ENCODE results near the gene CNIH4.
"Not testable (repeated sequence)": the region's sequence is repeated elsewhere in the genome, so short reads cannot be mapped to it uniquely, and the experiment has no call there.

Gene CNIH4

GRCh38 chr1:224356685-224357625 lies at the start of gene CNIH4:
CNIH4 (plus strand) TSS chr1:224356879; CDS start chr1:224356925, 46 bp downstream.
- peak; percentile 90 for DNase-seq (ENCODE audit: low read depth, low spot score)
- H3K27ac ChIP-seq = no peak within 1 kb of the TSS
- peak within 1 kb of the TSS; percentile 82 for H3K4me3 ChIP-seq
- no peaks in the 10 kb centered on the region for H3K9me3 ChIP-seq (ENCODE audit: low read depth, low read length)
- peaks cover 9% of the 10 kb centered on the region for H3K36me3 ChIP-seq (ENCODE audit: insufficient read depth, low read length)
- H3K9ac ChIP-seq (ENCODE audit: insufficient read length) = peak within 1 kb of the TSS; percentile 78
- TF ChIP-seq EZH2 (IDR thresholded peaks at IDR 0.05) = no peak
- no peak for TF ChIP-seq FOXP2 (optimal IDR thresholded peaks at IDR 0.05; ENCODE audit: control extremely low read depth, extremely low read length, insufficient read depth)
- TF ChIP-seq POLR2AphosphoS5 (IDR thresholded peaks at IDR 0.05; ENCODE audit: borderline replicate concordance, low read depth, low read length) = peak; percentile 94

- H3K36me3 ChIP-seq (ENCODE audit: insufficient read depth, low read length) = peaks cover 60% of the 10 kb centered on the region
- H3K4me3 ChIP-seq = no peak overlapping the region
- no peaks in the 10 kb centered on the region for H3K9me3 ChIP-seq (ENCODE audit: low read depth, low read length)
- no peak overlapping the region for H3K9ac ChIP-seq (ENCODE audit: insufficient read length)
- no peak overlapping the region for H3K27ac ChIP-seq
- TF ChIP-seq FOXP2 (optimal IDR thresholded peaks at IDR 0.05; ENCODE audit: control extremely low read depth, extremely low read length, insufficient read depth) (no peak), POLR2AphosphoS5 (IDR thresholded peaks at IDR 0.05; ENCODE audit: borderline replicate concordance, low read depth, low read length) (no peak), EZH2 (IDR thresholded peaks at IDR 0.05) (no peak)
- no peak for DNase-seq (ENCODE audit: low read depth, low spot score)
Measured at GRCh38 chr1:224308064-224308463, 48.6 kb upstream of the CNIH4 start.

- H3K36me3 ChIP-seq (ENCODE audit: insufficient read depth, low read length) = peaks cover 58% of the 10 kb centered on the region
- DNase-seq (ENCODE audit: low read depth, low spot score); H3K27ac ChIP-seq; H3K9me3 ChIP-seq (ENCODE audit: low read depth, low read length); H3K9ac ChIP-seq (ENCODE audit: insufficient read length); H3K4me3 ChIP-seq: not testable (repeated sequence)
Measured at GRCh38 chr1:224311503-224311902, 45.2 kb upstream of the CNIH4 start.

GRCh38 chr1:224312025-224312424 lies 44.7 kb upstream of the CNIH4 start:
- DNase-seq (ENCODE audit: low read depth, low spot score) = no peak
- Histone ChIP-seq H3K4me3 (no peak overlapping the region), H3K9ac (ENCODE audit: insufficient read length) (no peak overlapping the region), H3K9me3 (ENCODE audit: low read depth, low read length) (no peaks in the 10 kb centered on the region), H3K27ac (no peak overlapping the region), H3K36me3 (ENCODE audit: insufficient read depth, low read length) (peaks cover 55% of the 10 kb centered on the region)
- TF ChIP-seq FOXP2 (optimal IDR thresholded peaks at IDR 0.05; ENCODE audit: control extremely low read depth, extremely low read length, insufficient read depth) (no peak), POLR2AphosphoS5 (IDR thresholded peaks at IDR 0.05; ENCODE audit: borderline replicate concordance, low read depth, low read length) (no peak), EZH2 (IDR thresholded peaks at IDR 0.05) (no peak)

DNA sequence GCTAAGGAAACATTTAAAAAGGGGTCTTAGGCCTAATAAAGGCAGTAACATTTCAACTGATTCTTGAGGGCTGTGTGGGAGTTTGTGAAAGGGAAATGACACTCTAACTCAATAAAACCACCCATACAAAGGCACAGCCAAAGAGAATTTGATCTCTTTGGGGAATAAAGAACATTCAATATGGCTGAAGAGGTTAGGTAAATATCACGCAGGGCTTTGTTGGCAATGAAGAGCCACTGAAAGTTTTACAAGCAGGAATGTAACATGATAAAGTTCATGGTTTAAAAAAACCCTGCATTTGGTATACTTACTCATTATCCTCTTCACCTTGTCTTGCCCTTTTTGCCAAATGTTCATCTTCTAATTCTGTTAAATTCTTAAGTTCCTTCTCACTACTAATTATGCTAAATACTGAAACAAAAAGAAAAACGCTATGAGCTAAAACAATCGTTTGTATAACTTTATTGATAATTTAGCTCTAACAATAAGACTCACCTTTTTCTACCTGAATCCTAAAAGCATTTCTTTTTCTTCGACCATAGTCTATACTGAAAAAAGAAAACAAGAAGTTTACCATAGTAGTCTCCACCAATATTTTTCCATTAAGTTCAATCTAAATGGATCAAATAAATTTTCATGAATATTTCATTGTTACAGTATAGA lies 39.2 kb upstream of the CNIH4 start:
- H3K9me3 ChIP-seq (ENCODE audit: low read depth, low read length) = no peaks in the 10 kb centered on the region
- TF ChIP-seq FOXP2 (optimal IDR thresholded peaks at IDR 0.05; ENCODE audit: control extremely low read depth, extremely low read length, insufficient read depth) (no peak), POLR2AphosphoS5 (IDR thresholded peaks at IDR 0.05; ENCODE audit: borderline replicate concordance, low read depth, low read length) (no peak), EZH2 (IDR thresholded peaks at IDR 0.05) (no peak)
- DNase-seq (ENCODE audit: low read depth, low spot score) = no peak
- H3K4me3 ChIP-seq = no peak overlapping the region
- H3K27ac ChIP-seq = 0 out of 2 replicates have a peak overlapping the region, but pooled peaks have one; percentile 46
- H3K9ac ChIP-seq (ENCODE audit: insufficient read length) = peak overlapping the region; percentile 37
- peaks cover 35% of the 10 kb centered on the region for H3K36me3 ChIP-seq (ENCODE audit: insufficient read depth, low read length)

GRCh38 chr1:224321706-224322105 lies 35.0 kb upstream of the CNIH4 start:
- H3K9me3 ChIP-seq (ENCODE audit: low read depth, low read length) = no peaks in the 10 kb centered on the region
- TF ChIP-seq EZH2 (IDR thresholded peaks at IDR 0.05) (no peak), POLR2AphosphoS5 (IDR thresholded peaks at IDR 0.05; ENCODE audit: borderline replicate concordance, low read depth, low read length) (no peak), FOXP2 (optimal IDR thresholded peaks at IDR 0.05; ENCODE audit: control extremely low read depth, extremely low read length, insufficient read depth) (no peak)
- H3K9ac ChIP-seq (ENCODE audit: insufficient read length) = no peak overlapping the region
- H3K36me3 ChIP-seq (ENCODE audit: insufficient read depth, low read length) = peaks cover 13% of the 10 kb centered on the region
- H3K27ac ChIP-seq = no peak overlapping the region
- no peak for DNase-seq (ENCODE audit: low read depth, low spot score)
- no peak overlapping the region for H3K4me3 ChIP-seq

DNA sequence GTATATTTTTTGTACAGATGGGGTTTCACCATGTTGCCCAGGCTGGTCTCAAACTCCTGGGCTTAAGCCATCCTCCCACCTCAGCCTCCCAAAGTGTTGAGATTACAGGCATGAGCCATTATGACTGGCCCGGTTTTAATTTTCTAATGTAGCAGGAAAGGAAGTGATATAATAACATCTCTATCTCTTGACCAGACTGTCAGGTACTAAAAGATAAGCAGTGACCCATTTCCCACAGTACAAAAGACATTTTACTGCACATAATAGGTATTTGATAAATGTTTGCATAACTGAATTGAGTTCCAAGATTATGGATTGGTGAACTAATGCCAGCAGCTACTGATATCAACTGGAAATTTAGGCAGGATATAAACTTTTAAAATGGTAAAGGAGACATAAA lies 30.7 kb upstream of the CNIH4 start:
- DNase-seq (ENCODE audit: low read depth, low spot score) = no peak
- TF ChIP-seq EZH2 (IDR thresholded peaks at IDR 0.05) (no peak), FOXP2 (optimal IDR thresholded peaks at IDR 0.05; ENCODE audit: control extremely low read depth, extremely low read length, insufficient read depth) (no peak), POLR2AphosphoS5 (IDR thresholded peaks at IDR 0.05; ENCODE audit: borderline replicate concordance, low read depth, low read length) (no peak)
- H3K36me3 ChIP-seq (ENCODE audit: insufficient read depth, low read length) = peaks cover 8% of the 10 kb centered on the region; the same call in 1 of the 2 replicates

GRCh38 chr1:224328644-224329043 lies 28.0 kb upstream of the CNIH4 start:
- DNase-seq (ENCODE audit: low read depth, low spot score) = no peak
- Histone ChIP-seq H3K27ac (no peak overlapping the region), H3K36me3 (ENCODE audit: insufficient read depth, low read length) (peaks cover 8% of the 10 kb centered on the region; the same call in 1 of the 2 replicates), H3K9me3 (ENCODE audit: low read depth, low read length) (no peaks in the 10 kb centered on the region), H3K9ac (ENCODE audit: insufficient read length) (peak overlapping the region; percentile 94), H3K4me3 (peak overlapping the region; percentile 100)
- TF ChIP-seq EZH2 (IDR thresholded peaks at IDR 0.05) (no peak), FOXP2 (optimal IDR thresholded peaks at IDR 0.05; ENCODE audit: control extremely low read depth, extremely low read length, insufficient read depth) (no peak), POLR2AphosphoS5 (IDR thresholded peaks at IDR 0.05; ENCODE audit: borderline replicate concordance, low read depth, low read length) (no peak)

More for the DNA sequence above, 30.7 kb upstream of the CNIH4 start:
- Histone ChIP-seq H3K27ac (no peak overlapping the region), H3K9ac (ENCODE audit: insufficient read length) (no peak overlapping the region), H3K4me3 (no peak overlapping the region), H3K9me3 (ENCODE audit: low read depth, low read length) (no peaks in the 10 kb centered on the region)
